ENCODE results near the gene POM121.
A peak's percentile ranks its signal among the peaks of the same experiment; 100 is the strongest.
"Not testable (repeated sequence)": the region's sequence is repeated elsewhere in the genome, so short reads cannot be mapped to it uniquely, and the experiment has no call there.

The POM121 gene

DNA sequence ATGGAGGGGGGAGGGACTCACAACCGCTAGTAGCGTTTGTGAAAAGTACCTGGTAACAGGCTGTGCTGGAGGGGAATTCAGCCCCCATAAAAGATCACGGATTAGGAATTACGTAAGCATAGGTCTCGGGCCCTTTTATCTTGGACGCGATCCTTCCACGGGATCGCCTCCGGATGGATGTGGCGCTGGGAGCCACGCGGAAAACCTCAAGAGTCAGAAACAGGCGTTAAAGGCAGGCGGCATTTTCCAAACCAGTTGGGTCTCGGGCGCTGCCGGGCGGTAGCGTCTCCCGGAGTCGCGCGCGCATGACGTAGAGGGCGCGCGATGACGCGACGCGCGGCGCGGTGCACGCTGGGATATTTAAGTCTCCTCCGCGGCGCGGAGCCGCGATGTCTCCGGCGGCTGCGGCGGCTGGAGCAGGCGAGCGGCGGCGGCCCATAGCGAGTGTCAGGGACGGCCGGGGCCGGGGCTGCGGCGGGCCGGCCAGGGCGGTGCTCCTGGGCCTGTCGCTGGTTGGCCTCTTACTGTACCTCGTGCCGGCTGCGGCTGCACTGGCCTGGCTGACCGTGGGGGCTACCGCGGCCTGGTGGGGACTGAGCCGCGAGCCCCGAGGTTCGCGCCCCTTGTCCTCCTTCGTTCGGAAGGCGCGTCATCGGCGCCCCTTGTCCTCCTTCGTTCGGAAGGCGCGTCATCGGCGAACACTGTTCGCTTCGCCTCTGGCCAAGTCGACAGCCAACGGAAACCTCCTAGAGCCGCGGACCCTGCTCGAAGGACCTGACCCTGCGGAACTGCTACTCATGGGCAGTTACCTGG is at the start of gene POM121:
Gene POM121, plus strand, starts transcription at position 363 of the 813 bp plus-strand sequence. Its CDS starts 27 bp downstream, at position 390.
- DNase-seq (ENCODE audit: low read depth in 2 of 3, low spot score in 2 of 3): peak; percentile 70 to 81 (median 74)

DNA sequence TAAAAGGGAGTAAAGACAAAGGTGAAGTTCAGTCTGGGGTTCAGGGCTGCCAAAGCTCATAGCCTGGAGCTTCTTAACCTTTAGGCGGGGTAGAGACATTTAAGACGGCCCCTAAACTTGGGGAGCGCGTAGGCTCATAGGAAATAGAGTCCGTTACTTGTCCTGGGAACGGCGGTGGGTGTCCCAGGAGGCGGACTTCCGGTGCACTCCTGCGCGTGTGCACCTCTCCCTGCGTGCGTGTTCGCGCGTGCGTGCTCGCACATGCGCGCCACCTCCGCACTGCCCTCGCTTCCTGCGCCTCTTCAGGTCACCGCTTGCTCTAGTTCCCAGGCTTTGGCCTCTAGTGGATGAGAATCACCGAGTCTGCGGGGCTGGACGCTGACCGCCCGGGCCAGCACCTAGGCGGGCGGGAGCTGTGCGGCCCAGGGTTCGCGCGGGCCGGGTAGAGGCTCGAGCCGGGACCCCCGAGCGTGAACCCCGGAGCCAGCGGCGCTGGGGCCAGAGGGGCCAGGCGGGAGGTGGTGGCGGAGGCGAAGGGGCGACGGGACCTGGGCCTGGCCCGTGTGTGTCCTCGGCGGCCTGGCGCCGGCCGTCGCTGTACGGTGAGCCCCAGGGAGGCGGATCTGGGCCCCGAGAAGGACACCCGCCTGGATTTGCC is 45.7 kb upstream of the POM121 start:
- DNase-seq (ENCODE audit: low read depth in 2 of 3, low spot score in 2 of 3): peak; percentile 45 to 60 (median 52)

DNA sequence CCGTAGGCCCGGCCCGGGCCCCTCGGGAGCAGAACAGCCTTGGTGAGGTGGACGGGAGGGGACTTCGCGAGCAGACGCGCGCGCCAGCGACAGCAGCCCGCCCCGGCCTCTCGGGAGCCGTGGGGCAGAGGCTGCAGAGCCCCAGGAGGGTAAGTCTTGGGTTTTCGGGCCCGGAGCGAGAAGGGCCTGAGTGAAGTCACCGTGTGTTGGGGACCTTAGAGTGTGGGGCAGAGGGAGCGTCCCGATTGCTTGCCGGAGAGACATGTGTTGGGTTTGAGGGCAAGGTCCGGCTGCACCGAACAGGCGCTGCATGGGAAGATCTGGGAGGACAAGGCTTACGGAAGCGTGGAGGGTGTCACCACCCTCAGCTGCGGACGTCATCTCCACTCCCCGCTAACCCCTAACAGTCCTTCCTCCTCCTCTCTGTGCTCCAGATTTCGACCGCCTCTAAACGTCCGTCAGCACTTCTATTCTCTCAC is 45.1 kb upstream of the POM121 start:
- peak; percentile 2 to 21 (median 4) for DNase-seq (ENCODE audit: low read depth in 2 of 3, low spot score in 2 of 3)

DNA sequence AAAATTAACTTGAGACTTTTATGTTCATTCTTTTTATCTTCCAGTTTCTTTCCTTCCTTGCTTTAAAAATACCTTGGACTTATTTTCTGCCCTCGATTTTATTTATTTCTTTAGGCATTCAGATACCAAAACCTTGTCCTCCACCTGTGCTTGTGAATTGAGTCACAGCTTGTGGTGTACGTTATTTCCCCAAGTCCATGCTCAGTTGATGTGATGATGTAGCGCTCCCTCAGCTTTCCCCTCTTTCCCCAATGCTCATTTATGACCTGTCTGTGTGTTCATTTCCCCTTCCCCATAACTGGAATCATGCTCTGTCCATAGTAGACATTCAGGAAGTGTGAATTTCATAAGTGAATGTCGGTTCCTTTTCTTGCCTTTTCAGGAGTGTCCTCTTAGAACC is 33.1 kb upstream of the POM121 start:
- not testable (repeated sequence) for DNase-seq (ENCODE audit: low read depth in 2 of 3, low spot score in 2 of 3)

DNA sequence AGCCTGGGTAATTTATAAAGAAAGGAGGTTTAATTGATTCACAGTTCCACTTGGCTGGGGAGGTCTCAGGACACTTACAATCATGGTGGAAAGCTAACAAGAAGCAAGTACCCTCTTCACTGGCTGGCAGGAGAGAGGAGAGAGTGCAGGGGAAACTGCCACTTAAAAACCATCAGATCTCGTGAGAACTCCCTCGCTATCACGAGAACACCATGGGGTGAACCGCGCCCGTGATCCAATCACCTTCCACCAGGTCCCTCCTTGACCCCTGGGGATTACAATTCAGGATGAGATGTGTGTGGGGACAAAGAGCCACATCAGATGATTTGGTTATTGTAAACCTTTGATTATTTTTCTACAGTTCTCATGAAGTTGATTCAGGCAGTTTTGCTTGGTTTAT is 20.2 kb upstream of the POM121 start:
- DNase-seq (ENCODE audit: low read depth in 2 of 3, low spot score in 2 of 3): not testable (repeated sequence)

DNA sequence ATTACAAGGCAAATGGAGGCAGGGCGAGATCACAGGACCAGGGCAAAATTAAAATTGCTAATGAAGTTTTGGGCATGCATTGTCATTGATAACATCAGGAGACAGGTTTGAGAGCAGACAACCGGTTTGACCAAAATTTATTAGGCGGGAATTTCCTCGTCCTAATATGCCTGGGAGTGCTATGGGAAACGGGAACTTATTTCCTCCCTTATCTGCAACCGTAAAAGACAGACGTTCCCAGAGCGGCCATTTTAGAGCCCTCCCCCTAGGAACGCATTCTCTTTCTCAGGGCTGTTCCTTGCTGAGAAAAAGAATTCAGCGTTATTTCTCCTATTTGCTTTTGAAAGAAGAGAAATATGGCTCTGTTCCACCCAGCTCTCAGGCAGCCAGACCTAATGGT is 16.5 kb upstream of the POM121 start:
- DNase-seq (ENCODE audit: low read depth in 2 of 3, low spot score in 2 of 3): not testable (repeated sequence)

DNA sequence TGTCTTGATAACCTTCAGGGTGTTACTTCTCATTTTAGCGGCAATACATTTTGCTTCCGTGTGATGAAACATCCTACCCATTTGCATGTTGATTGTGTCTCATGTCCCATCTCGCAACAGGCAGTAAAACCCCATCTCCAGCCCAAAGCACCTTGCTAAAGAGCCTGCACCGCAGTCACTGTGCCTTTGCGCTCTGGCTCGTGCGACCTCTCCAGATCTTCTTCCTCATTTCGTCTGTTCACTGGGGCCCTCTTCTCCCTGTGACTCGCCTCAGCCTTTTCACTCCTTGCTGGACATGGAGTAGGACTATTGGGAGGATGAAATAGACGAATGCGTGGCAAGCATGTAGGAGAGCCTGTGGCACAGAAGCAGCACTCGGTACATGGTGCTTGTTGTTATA is 13.5 kb upstream of the POM121 start:
- not testable (repeated sequence) for DNase-seq (ENCODE audit: low read depth in 2 of 3, low spot score in 2 of 3)

DNA sequence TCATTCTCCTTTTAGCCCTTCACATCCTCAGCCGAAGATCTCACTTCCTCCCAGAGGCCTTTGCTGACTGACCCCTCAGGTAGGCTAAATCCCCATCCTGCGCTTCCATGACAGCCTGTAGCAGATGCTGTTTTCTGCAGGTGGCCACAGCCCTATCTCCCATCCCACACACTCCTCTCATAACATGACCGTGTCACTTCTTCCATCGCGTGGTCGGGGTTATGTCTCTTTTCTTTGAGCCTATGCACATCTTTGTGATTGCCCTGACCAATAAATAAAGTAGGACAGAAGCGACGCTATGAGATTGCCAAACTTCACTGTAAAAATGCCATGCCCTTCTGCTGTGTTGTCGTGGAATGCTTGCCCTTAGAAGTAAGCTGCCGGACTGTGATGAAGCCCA is 11.1 kb upstream of the POM121 start:
- peak in 1 of 3 experiments; percentile 2 for DNase-seq (ENCODE audit: low read depth in 2 of 3, low spot score in 2 of 3)

DNA sequence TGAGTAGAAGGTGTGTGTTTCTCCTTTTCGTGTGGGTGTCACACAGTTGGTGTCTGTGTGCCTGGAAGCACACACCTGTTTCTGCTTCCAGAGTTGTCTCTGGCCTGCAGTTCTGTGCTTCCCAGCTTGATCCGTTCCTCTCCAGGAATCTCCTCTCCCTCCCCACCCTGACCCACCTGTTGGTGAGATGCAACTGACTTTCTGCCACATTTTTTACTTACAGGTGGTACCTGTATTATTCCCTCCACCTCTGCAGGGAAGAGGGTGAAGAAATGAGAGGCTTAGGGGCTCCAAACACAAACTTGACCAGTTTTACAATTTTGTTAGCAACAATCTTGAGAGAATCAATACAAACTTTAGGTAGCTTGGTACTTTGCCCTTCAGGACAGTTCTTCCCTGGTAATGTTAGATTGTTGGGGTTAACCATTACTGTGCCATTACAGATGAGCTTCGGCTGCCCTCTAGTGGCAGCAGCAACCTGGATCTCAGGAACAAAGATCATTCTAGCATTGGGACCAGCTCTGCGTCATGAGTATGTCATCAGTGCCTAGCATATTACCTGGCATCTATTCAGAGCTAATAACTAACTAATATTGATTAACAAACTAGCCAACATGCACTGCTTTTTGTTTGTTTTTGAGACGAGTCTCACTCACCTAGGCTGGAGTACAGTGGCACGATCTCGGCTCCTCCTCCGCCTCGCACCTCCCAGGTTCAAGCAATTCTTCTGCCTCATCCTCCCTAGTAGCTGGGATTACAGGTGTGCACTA is 10.0 kb upstream of the POM121 start:
- peak in 1 of 3 experiments; percentile 9 for DNase-seq (ENCODE audit: low read depth in 2 of 3, low spot score in 2 of 3)

DNA sequence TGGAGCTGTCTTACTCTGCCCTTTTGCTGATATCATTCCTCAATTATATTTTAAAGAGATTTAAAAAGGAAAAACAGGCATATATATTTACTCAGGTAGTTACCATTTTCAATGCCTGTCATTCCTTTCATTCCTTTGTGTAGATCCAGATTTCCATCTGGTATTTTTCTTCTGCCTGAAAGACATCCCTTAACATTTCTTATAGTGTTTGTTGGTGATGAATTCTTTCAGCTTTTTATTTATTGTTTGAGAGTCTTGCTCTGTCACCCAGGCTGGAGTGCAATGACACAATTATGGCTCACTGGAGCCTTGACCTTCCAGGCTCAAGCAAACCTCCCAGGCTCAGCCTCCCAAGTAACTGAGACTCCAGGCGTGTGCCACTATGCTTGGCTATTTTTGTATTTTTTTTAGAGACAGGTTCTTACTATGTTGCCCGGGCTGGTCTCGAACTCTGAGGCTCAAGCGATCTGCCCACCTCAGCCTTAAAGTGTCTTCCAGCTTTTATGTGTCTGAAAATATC is 5.6 kb upstream of the POM121 start:
- no peak for DNase-seq (ENCODE audit: low read depth in 2 of 3, low spot score in 2 of 3)

DNA sequence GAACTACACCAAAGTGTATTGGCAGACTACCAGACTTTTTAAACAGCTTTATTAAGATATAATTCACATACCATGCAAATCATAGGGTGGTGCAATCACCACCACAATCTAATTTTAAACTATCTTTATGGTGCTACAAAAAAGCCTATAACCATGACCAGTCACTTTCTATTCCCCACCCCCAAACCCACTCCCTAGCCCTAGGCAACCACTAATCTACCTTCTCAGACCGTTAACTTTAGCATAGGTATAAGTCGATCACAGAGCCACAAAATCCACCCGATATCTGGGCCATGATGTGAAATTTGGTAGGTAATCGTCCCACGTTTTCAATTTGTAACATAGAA is 536 bp upstream of the POM121 start:
- no peak for DNase-seq (ENCODE audit: low read depth in 2 of 3, low spot score in 2 of 3)

DNA sequence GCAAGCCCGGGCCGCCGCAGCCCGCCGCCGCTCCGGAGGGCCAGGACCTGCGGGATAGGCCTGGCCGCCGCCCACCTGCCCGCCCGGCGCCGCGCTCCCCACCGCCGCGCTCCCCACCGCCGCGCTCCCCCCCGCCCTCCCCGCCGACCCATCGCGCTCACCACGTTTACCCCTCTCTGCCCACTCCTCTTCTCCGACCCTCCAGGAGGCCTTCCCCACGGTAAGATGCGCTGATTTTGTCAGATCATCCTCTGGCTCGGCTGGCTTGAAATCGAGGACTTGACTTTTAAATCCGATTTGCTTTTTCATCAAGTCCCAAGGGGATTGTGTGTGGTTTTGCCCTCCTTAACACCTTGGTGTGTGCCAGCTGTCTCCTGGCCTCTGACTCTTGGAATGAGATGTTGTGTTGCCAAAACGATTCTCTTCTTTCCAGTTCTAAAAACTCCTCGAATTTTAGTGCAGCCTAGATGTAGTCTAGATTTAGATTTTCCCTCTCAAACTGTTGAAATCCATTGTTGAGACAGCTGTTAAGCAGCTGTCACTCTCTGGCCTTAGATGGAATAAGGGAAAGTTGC is 738 bp downstream of the POM121 start:
- DNase-seq (ENCODE audit: low read depth in 2 of 3, low spot score in 2 of 3): no peak

DNA sequence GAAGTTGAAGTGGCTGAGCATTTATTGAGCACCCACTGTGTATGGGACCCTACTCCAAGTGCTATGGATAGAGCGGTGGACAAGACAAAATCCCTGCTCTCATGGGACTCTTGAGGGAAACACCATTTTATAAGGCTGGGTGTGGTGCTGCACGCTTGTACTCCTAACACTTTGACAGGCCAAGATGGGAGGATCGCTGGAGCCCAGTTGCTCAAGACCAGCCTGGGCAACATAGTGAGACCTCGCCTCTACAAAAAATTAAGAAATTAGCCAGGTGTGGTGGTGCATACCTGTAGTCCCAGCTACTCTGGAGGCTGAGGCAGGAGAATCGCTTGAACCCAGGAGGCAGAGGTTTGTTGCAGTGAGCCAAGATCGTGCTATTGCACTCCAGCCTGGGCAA is 2.9 kb downstream of the POM121 start:
- not testable (repeated sequence) for DNase-seq (ENCODE audit: low read depth in 2 of 3, low spot score in 2 of 3)

DNA sequence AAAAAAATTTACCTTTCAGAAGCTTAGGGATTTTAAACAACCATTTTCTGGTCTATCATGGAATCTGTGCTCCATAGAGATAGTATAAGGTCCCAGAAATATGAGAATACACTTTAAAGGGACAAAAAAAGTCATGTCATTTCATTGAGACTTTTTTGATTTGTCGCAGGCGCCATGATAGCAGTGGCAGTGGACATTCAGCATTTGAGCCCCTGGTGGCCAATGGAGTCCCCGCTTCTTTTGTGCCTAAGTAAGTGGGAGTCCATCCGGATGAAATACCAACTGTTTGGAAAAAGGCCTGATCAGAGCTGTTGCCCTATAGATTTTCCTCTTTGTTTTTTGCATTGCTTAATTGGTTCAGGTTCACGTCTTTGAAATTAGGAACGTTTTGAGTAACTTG is 3.3 kb downstream of the POM121 start:
- not testable (repeated sequence) for DNase-seq (ENCODE audit: low read depth in 2 of 3, low spot score in 2 of 3)

DNA sequence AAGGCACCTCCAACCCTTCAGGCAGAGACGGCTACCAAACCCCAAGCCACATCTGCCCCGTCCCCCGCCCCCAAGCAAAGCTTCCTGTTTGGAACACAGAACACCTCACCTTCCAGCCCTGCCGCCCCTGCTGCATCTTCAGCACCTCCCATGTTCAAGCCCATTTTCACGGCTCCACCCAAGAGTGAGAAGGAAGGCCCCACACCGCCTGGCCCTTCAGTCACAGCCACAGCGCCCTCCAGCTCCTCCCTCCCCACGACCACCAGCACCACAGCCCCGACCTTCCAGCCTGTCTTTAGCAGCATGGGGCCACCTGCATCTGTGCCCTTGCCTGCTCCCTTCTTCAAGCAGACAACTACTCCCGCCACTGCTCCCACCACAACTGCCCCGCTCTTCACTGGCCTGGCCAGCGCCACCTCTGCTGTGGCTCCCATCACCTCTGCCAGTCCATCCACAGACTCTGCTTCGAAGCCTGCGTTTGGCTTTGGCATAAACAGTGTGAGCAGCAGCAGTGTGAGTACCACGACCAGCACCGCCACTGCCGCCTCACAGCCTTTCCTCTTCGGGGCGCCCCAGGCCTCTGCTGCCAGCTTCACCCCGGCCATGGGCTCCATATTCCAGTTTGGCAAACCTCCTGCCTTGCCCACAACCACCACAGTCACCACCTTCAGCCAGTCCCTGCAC is 17.3 kb downstream of the POM121 start:
- not testable (repeated sequence) for DNase-seq (ENCODE audit: low read depth in 2 of 3, low spot score in 2 of 3)

DNA sequence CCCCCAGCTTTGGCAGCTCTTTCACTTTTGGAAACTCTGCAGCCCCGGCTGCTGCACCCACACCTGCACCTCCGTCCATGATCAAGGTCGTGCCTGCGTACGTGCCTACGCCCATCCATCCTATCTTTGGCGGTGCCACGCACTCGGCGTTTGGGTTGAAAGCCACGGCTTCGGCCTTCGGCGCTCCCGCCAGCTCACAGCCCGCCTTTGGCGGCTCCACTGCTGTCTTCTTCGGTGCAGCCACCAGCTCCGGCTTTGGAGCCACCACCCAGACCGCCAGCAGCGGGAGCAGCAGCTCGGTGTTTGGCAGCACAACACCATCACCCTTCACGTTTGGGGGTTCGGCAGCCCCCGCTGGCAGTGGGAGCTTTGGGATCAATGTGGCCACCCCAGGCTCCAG is 18.1 kb downstream of the POM121 start:
- not testable (repeated sequence) for DNase-seq (ENCODE audit: low read depth in 2 of 3, low spot score in 2 of 3)

DNA sequence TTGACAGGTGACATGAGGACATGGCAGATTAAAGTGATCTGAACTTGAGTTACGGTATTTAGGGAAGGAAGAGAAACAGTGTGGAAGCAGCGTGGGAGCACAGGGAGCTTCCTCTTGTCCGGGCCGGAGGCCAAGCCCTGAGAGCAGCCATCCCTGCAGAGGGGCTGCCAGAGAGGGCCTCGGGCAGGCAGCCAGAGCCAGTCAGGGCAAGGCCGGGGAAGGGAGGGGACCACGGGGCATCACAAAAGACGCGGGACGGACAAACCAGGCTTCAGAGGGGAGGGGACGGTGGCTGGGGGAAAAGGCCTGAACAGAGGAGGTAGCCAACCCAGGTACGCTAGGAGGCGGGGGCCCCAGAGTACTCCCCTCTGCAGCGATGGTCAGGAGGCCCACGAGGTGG is 20.0 kb downstream of the POM121 start:
- not testable (repeated sequence) for DNase-seq (ENCODE audit: low read depth in 2 of 3, low spot score in 2 of 3)

DNA sequence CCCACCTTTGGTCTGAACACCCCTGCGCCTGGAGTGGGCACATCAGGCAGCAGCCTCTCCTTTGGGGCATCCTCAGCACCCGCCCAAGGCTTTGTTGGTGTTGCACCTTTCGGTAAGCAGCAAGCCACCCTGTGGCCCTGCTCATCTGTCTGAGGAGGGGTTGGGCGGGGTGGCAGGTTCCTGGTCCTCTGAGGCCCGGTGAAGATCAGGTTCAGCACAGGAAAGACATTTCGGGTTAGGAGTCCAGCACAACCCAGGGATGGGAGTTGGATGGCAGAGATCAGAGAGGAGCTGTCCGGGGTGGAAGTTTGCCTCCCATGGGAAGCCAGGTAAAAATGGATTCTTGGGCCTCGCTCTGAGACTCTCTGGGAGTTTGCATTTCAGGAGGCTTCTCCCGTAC is 20.7 kb downstream of the POM121 start:
- DNase-seq (ENCODE audit: low read depth in 2 of 3, low spot score in 2 of 3): not testable (repeated sequence)

DNA sequence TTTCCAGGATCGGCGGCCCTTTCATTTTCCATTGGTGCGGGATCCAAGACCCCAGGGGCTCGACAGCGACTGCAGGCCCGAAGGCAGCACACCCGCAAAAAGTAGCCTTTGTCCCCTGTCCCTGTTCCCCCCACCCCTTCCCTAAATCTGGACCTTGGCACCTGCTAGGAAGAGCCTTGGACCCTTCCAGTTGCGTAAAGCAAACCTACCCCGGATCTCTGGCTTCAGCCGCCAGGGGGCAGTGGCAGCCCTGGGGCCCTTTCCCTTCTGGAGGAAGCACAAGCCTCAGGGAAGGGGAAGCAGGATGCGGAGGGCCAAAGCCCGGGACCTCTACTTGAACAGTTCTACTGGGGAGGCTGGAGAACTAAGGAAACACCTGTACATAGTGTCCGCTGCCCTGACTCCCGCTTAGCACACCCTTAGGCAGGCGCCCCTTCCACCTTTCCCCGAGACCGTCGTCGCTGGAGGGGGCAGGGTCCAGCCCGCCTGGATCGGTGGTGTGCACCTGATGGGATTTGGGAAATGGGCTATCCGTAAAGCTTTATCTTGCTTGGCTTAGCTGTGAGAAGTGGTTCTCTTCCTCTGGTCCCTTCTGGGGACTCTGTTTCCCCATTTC is 21.3 kb downstream of the POM121 start:
- not testable (repeated sequence) for DNase-seq (ENCODE audit: low read depth in 2 of 3, low spot score in 2 of 3)

DNA sequence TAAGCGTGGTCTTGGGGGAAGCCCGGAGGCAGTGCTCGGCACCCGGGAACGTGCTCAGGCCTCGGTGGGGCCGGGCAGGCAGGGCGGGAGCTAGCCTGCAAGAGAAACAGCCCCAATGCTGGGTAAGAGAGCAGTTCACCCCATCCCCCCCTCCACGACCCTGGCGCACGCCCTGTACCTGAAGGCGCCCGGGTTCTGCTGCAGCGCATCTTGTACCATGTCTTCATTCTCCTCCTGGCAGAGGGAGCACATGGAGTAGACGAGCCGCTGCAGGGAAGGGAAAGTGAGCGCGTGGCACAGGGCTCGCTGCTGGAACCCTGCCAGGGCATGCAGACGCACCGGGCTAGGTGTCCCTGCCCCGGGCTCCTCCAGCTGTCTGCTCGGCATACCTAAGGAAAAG is 23.8 kb downstream of the POM121 start:
- not testable (repeated sequence) for DNase-seq (ENCODE audit: low read depth in 2 of 3, low spot score in 2 of 3)
